Adrenal gland (tissue), 12 donors: ENCODE data around the gene ACLY. TPM values are rescaled to one million over a fixed set of nuclear protein-coding genes. Genes with fewer than 3 reads are reported as not detected.

Source experiments
- DNase-seq, 7 donors: peaks; one replicate each; pipeline ENCODE4 v3.0.0-alpha.2; 2019 to 2020
- H3K27ac ChIP-seq, 5 donors: fragments of 200-600 bp; sonication (generic) in 4 of 5; 1 replicate in 3 of 5; 2 replicates in 2 of 5; pipeline versions ENCODE4 v1.5.1 to v1.8.0; 2016 to 2020; ENCODE audit warnings: mild to moderate bottlenecking in 1 of 5
- H3K27me3 ChIP-seq: fragments of 200-600 bp; 2 replicates; pipeline ENCODE4 v1.8.0; 2021
- H3K36me3 ChIP-seq, 2 donors: fragments of 200-600 bp; replicated peaks in 1 of 2; 1 replicate in 1 of 2; 2 replicates in 1 of 2; pipeline versions ENCODE4 v1.5.1 to v1.8.0; 2018 to 2022
- H3K4me1 ChIP-seq, 2 donors: fragments of 200-600 bp; replicated peaks in 1 of 2; 1 replicate in 1 of 2; 2 replicates in 1 of 2; pipeline versions ENCODE4 v1.5.1 to v1.8.0; 2018 to 2021
- H3K4me3 ChIP-seq, 4 donors: fragments of 200-600 bp; sonication (generic) in 3 of 4; one replicate each; pipeline ENCODE4 v1.5.1; 2016 to 2018
- H3K9me3 ChIP-seq, 3 donors: fragments of 200-600 bp; sonication (generic) in 1 of 3; replicated peaks in 1 of 3; 1 replicate in 2 of 3; 2 replicates in 1 of 3; pipeline versions ENCODE4 v1.5.1 to v1.8.0; 2016 to 2021
- POLR2A ChIP-seq, 2 donors: fragments of 450-650 bp; IDR thresholded peaks; one replicate each; pipeline ENCODE4 v1.6.1; 2017; ENCODE audit warnings: antibody characterized with exemption in 2 of 2, mild to moderate bottlenecking in 2 of 2, moderate library complexity in 1 of 2
- WGBS, 4 donors: extraction: QIAGEN DNeasy Blood & Tissue Kit in 2 of 4; methylation state at CpG; one replicate each; pipeline versions ENCODE4 v1.1.5 to v1.1.7; 2013 to 2017; 5-methylcytosine and 5-hydroxymethylcytosine counted together
- intact Hi-C, 2 donors: fragments of 100-400 bp; cut with DNase I; formaldehyde crosslinking; loops; one replicate each; pipeline versions ENCODE4 v1.14.1 to v1.15.0; 2022 to 2023
- polyA plus RNA-seq, 3 donors: library from polyadenylated mRNA; stranded (reverse); fragments of 200-250 nt in 2 of 3; fragments of 350-450 nt in 1 of 3; fragmentation: Illumina TruSeq in 1 of 3; extraction: RNeasy Lipid Tissue Mini Kit (QIAGEN cat#74804) in 1 of 3; gene quantifications; one replicate each; pipeline ENCODE4 v1.2.3, GENCODE V29; 2013 to 2014
- small RNA-seq, 2 donors: library from RNA; depleted of rRNA; stranded (forward); fragments of <200 nt; gene quantifications; one replicate each; pipeline ENCODE3, GENCODE V24; 2016
- total RNA-seq, 9 donors: library from RNA; depleted of rRNA in 4 of 9; stranded (reverse); fragments of >200 nt in 4 of 9; fragments of 120-200 nt in 1 of 9; fragmentation: NEBNext Ultra II Directional in 1 of 9; extraction: Animal tissue kit (Norgen Biotek cat#: 25700) in 1 of 9; gene quantifications; one replicate each; pipeline versions ENCODE4 v1.1.0 to v1.2.4, GENCODE V29; 2013 to 2023
- TF ChIP-seq, protein P1 (sequence below), 6 experiments: fragments of 450-650 bp in 4 of 6; fragments of 200-600 bp in 2 of 6; sonication (generic) in 1 of 6; IDR thresholded peaks; 1 replicate in 5 of 6; 2 replicates in 1 of 6; pipeline versions ENCODE4 v1.5.1 to v1.8.0; 2016 to 2021; ENCODE audit warnings: antibody characterized with exemption in 6 of 6, mild to moderate bottlenecking in 2 of 6, moderate library complexity in 1 of 6
- donor health status: healthy with polysubstance abuse.
- donor health status: Bipolar disorder and iron deficiency.
- donor health status: DM: yes; HTN: yes; CAD: no.
- donor health status: DM: no; HTN: no; CAD: no.
- donor health status: DM: no; HTN: no; CAD: no.
- donor health status: DM: yes; HTN: yes; CAD: no.

Gene ACLY
- total and polyA plus RNA-seq, 12 donors, result 18.0 to 190 (median 74.0) TPM

DNA sequence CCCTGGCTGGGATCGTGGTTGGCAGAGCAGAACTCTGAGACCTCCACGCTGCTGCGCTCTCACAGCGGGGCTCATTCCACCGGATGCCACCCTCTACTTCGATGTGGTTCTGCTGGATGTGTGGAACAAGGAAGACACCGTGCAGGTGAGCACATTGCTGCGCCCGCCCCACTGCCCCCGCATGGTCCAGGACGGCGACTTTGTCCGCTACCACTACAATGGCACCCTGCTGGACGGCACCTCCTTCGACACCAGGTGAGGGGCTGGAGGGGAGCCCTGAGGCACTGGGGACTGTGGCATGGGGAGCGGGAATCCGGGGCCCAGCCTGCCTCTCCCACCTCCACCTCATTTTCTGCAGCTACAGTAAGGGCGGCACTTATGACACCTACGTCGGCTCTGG is 100.7 kb downstream of the ACLY start:
- 94 to 98% (median 96%) methylated on average over 9 to 20 of the region's 20 CpGs for WGBS, 4 donors
- no peak overlapping the region for H3K4me3 ChIP-seq
- H3K27ac ChIP-seq, result no peak overlapping the region
- intact Hi-C loops, result no loop called here
- no peak for DNase-seq
- peaks cover under 1 to 6% of the 10 kb centered on the region in 2 donors for H3K4me1 ChIP-seq
- TF ChIP-seq, protein P1, sequence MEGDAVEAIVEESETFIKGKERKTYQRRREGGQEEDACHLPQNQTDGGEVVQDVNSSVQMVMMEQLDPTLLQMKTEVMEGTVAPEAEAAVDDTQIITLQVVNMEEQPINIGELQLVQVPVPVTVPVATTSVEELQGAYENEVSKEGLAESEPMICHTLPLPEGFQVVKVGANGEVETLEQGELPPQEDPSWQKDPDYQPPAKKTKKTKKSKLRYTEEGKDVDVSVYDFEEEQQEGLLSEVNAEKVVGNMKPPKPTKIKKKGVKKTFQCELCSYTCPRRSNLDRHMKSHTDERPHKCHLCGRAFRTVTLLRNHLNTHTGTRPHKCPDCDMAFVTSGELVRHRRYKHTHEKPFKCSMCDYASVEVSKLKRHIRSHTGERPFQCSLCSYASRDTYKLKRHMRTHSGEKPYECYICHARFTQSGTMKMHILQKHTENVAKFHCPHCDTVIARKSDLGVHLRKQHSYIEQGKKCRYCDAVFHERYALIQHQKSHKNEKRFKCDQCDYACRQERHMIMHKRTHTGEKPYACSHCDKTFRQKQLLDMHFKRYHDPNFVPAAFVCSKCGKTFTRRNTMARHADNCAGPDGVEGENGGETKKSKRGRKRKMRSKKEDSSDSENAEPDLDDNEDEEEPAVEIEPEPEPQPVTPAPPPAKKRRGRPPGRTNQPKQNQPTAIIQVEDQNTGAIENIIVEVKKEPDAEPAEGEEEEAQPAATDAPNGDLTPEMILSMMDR (IDR thresholded peaks at IDR 0.05), result no peak
- TF ChIP-seq POLR2A (IDR thresholded peaks at IDR 0.05), result no peak
- no peaks in the 10 kb centered on the region for H3K27me3 ChIP-seq
- no peaks in the 10 kb centered on the region for H3K36me3 ChIP-seq
- no peaks in the 10 kb centered on the region for H3K9me3 ChIP-seq

Small RNAs within 50 kb of the gene (small RNA-seq; reads per million reads assigned to genes)
- gene AC125257.2, result 0 reads per million in 2 donors

Other genes starting within 250 kb of the ACLY start
- gene EIF1, start 230.1 kb downstream of the ACLY start, total RNA-seq, result 1,000 to 10,000 TPM in 1 of 9 donors, 100 to 1,000 TPM in 8; 105 to 1,189 (median 176) TPM
- 1,000 to 10,000 TPM in 1 of 3 donors, 100 to 1,000 TPM in 2; 269 to 1,002 (median 614) TPM for gene EIF1, start 230.1 kb downstream of the ACLY start, polyA plus RNA-seq
- gene GAST, start 206.6 kb downstream of the ACLY start, total RNA-seq, result not detected
- gene GAST, start 206.6 kb downstream of the ACLY start, polyA plus RNA-seq, result not detected
- 1 to 10 TPM in 3 of 9 donors, under 1 TPM in 5, not detected in 1; 0.17 to 2.8 (median 0.58) TPM for gene HAP1, start 184.3 kb downstream of the ACLY start, total RNA-seq
- 1 to 10 TPM in 1 of 3 donors, under 1 TPM in 2; 0.26 to 2.8 (median 0.91) TPM for gene HAP1, start 184.3 kb downstream of the ACLY start, polyA plus RNA-seq
- gene JUP, start 132.2 kb downstream of the ACLY start, total RNA-seq, result 10 to 100 TPM in 8 of 9 donors, 1 to 10 TPM in 1; 9.6 to 81.3 (median 35.5) TPM
- 10 to 100 TPM in 2 of 3 donors, 1 to 10 TPM in 1; 4.9 to 27.8 (median 21.1) TPM for gene JUP, start 132.2 kb downstream of the ACLY start, polyA plus RNA-seq
- gene P3H4, start 107.0 kb downstream of the ACLY start, total RNA-seq, result 10 to 100 TPM; 22.7 to 67.2 (median 30.8) TPM
- gene P3H4, start 107.0 kb downstream of the ACLY start, polyA plus RNA-seq, result 10 to 100 TPM; 12.8 to 19.1 (median 14.1) TPM
- gene FKBP10, start 105.9 kb downstream of the ACLY start, total RNA-seq, result 100 to 1,000 TPM in 3 of 9 donors, 10 to 100 TPM in 6; 62.3 to 131 (median 86.3) TPM
- 100 to 1,000 TPM in 2 of 3 donors, 10 to 100 TPM in 1; 28.4 to 244 (median 157) TPM for gene FKBP10, start 105.9 kb downstream of the ACLY start, polyA plus RNA-seq
- gene NT5C3B, start 82.7 kb downstream of the ACLY start, total RNA-seq, result 10 to 100 TPM; 36.2 to 62.9 (median 49.4) TPM
- gene NT5C3B, start 82.7 kb downstream of the ACLY start, polyA plus RNA-seq, result 100 to 1,000 TPM in 1 of 3 donors, 10 to 100 TPM in 2; 51.4 to 121 (median 98.8) TPM
- gene KLHL10, start 81.1 kb downstream of the ACLY start, total RNA-seq, result under 1 TPM in 1 of 9 donors, not detected in 8; 0.29 TPM
- gene KLHL10, start 81.1 kb downstream of the ACLY start, polyA plus RNA-seq, result under 1 TPM in 2 of 3 donors, not detected in 1; 0.10 to 0.24 TPM
- 10 to 100 TPM; 14.7 to 42.9 (median 22.9) TPM for gene KLHL11, start 53.5 kb downstream of the ACLY start, total RNA-seq
- gene KLHL11, start 53.5 kb downstream of the ACLY start, polyA plus RNA-seq, result 1 to 10 TPM in 1 of 3 donors, under 1 TPM in 2; 0.17 to 3.2 (median 0.97) TPM
- gene ODAD4, start 11.7 kb upstream of the ACLY start, total RNA-seq, result 1 to 10 TPM in 1 of 9 donors, under 1 TPM in 7, not detected in 1; 0.39 to 1.4 (median 0.46) TPM
- gene ODAD4, start 11.7 kb upstream of the ACLY start, polyA plus RNA-seq, result 1 to 10 TPM; 1.2 to 3.5 (median 1.3) TPM
- gene CNP, start 47.8 kb upstream of the ACLY start, total RNA-seq, result 10 to 100 TPM; 28.8 to 78.5 (median 69.2) TPM
- 10 to 100 TPM; 27.9 to 44.6 (median 34.2) TPM for gene CNP, start 47.8 kb upstream of the ACLY start, polyA plus RNA-seq
- 10 to 100 TPM; 44.4 to 96.4 (median 66.2) TPM for gene DNAJC7, start 98.5 kb upstream of the ACLY start, total RNA-seq
- 100 to 1,000 TPM; 102 to 148 (median 134) TPM for gene DNAJC7, start 98.5 kb upstream of the ACLY start, polyA plus RNA-seq
- 10 to 100 TPM; 22.9 to 56.8 (median 27.5) TPM for gene NKIRAS2, start 101.1 kb upstream of the ACLY start, total RNA-seq
- gene NKIRAS2, start 101.1 kb upstream of the ACLY start, polyA plus RNA-seq, result 10 to 100 TPM; 23.1 to 31.9 (median 31.4) TPM
- gene C17orf113, start 131.7 kb upstream of the ACLY start, total RNA-seq, result 1 to 10 TPM in 1 of 9 donors, under 1 TPM in 8; 0.14 to 1.1 (median 0.69) TPM
- gene C17orf113, start 131.7 kb upstream of the ACLY start, polyA plus RNA-seq, result under 1 TPM; 0.20 to 0.72 (median 0.34) TPM
- gene ZNF385C, start 179.5 kb upstream of the ACLY start, total RNA-seq, result under 1 TPM in 3 of 9 donors, not detected in 6; 0.07 to 0.11 (median 0.11) TPM
- gene ZNF385C, start 179.5 kb upstream of the ACLY start, polyA plus RNA-seq, result under 1 TPM; 0.11 to 0.16 (median 0.13) TPM
- gene DHX58, start 193.8 kb upstream of the ACLY start, total RNA-seq, result 10 to 100 TPM; 17.9 to 40.8 (median 31.2) TPM
- gene DHX58, start 193.8 kb upstream of the ACLY start, polyA plus RNA-seq, result 100 to 1,000 TPM in 1 of 3 donors, 10 to 100 TPM in 2; 16.3 to 117 (median 88.0) TPM
- gene KAT2A, start 202.4 kb upstream of the ACLY start, total RNA-seq, result 100 to 1,000 TPM in 1 of 9 donors, 10 to 100 TPM in 8; 16.0 to 136 (median 53.2) TPM
- 100 to 1,000 TPM in 2 of 3 donors, 10 to 100 TPM in 1; 23.7 to 671 (median 386) TPM for gene KAT2A, start 202.4 kb upstream of the ACLY start, polyA plus RNA-seq
- under 1 TPM in 5 of 9 donors, not detected in 4; 0.14 to 0.27 (median 0.18) TPM for gene HSPB9, start 203.9 kb upstream of the ACLY start, total RNA-seq
- under 1 TPM in 2 of 3 donors, not detected in 1; 0.20 to 0.72 TPM for gene HSPB9, start 203.9 kb upstream of the ACLY start, polyA plus RNA-seq
- gene RAB5C, start 236.0 kb upstream of the ACLY start, total RNA-seq, result 100 to 1,000 TPM in 8 of 9 donors, 10 to 100 TPM in 1; 96.9 to 216 (median 161) TPM
- gene RAB5C, start 236.0 kb upstream of the ACLY start, polyA plus RNA-seq, result 100 to 1,000 TPM in 2 of 3 donors, 10 to 100 TPM in 1; 55.8 to 206 (median 115) TPM